HEK293 (cell line): ENCODE measurements around the gene DEFB128.

Experiments used
- CTCF ChIA-PET: fragments of 350-600 bp; formaldehyde crosslinking; extraction: SDS; loops from one replicate; lab custom pipeline; 2021; ENCODE audit warnings: antibody characterized with exemption; lab: Yijun Ruan, JAX
- POLR2A ChIA-PET: fragments of 300-600 bp; formaldehyde crosslinking; extraction: SDS; loops from one replicate; lab custom pipeline; 2020; ENCODE audit warnings: antibody characterized with exemption, inconsistent platforms; lab: Yijun Ruan, JAX
- H3K27ac ChIP-seq: fragments of 200-500 bp; sonication (Bioruptor generic); 2 replicates; pipeline ENCODE4 v1.5.1; 2014; ENCODE audit warnings: low read depth, low read length, control low read depth, inconsistent platforms; ENCODE audit errors: extremely low read depth
- H3K36me3 ChIP-seq, 2 experiments: fragments of 200-500 bp in 1 of 2; sonication (Bioruptor generic) in 1 of 2; 1 replicate in 1 of 2; 2 replicates in 1 of 2; pipeline ENCODE4 v1.5.1; 2014 to 2017; ENCODE audit warnings: inconsistent platforms in 2 of 2, low read length in 2 of 2; ENCODE audit not compliant: control insufficient read depth in 2 of 2, insufficient read depth in 1 of 2
- H3K4me1 ChIP-seq: fragments of 200-500 bp; sonication (Bioruptor generic); 2 replicates; pipeline ENCODE4 v1.5.1; 2014; ENCODE audit warnings: mild to moderate bottlenecking, low read length, inconsistent platforms; ENCODE audit not compliant: control insufficient read depth, insufficient read depth
- H3K4me3 ChIP-seq: 2 replicates; pipeline ENCODE4 v1.5.1; 2011; ENCODE audit warnings: low read depth, mild to moderate bottlenecking, control low read depth, low read length, moderate library complexity
- H3K9me3 ChIP-seq: fragments of 200-500 bp; sonication (Bioruptor generic); 2 replicates; pipeline ENCODE4 v1.5.1; 2014; ENCODE audit warnings: low read depth, low read length, inconsistent platforms; ENCODE audit not compliant: control insufficient read depth, insufficient read depth
- GFI1B ChIP-seq: fragments of 450-650 bp; formaldehyde crosslinking; IDR thresholded peaks from 2 replicates; pipeline ENCODE4 v1.5.1; 2016; ENCODE audit warnings: missing biosample characterization, missing genetic modification characterization
- HOXC10 ChIP-seq: sonication (generic); formaldehyde crosslinking; IDR thresholded peaks from 2 replicates; pipeline ENCODE4 v1.8.1; 2023; ENCODE audit warnings: mild to moderate bottlenecking, missing genetic modification reagents
- KLF8 ChIP-seq: fragments of 450-650 bp; formaldehyde crosslinking; IDR thresholded peaks from 2 replicates; pipeline ENCODE4 v1.5.1; 2016; ENCODE audit warnings: missing biosample characterization, missing genetic modification characterization
- SP2 ChIP-seq: fragments of 450-650 bp; formaldehyde crosslinking; IDR thresholded peaks from 2 replicates; pipeline ENCODE4 v1.5.1; 2016; ENCODE audit warnings: missing biosample characterization, missing genetic modification characterization
- YY1 ChIP-seq: fragments of 450-650 bp; formaldehyde crosslinking; IDR thresholded peaks from 2 replicates; pipeline ENCODE4 v1.5.1; 2018; ENCODE audit warnings: missing biosample characterization, missing genetic modification characterization
- ZFP69B ChIP-seq: fragments of 450-650 bp; formaldehyde crosslinking; IDR thresholded peaks from 2 replicates; pipeline ENCODE4 v1.5.1; 2016; ENCODE audit warnings: missing biosample characterization, missing genetic modification characterization
- ZNF112 ChIP-seq: fragments of 450-650 bp; formaldehyde crosslinking; IDR thresholded peaks from 2 replicates; pipeline ENCODE4 v1.5.0; 2017; ENCODE audit warnings: missing biosample characterization, missing genetic modification characterization
- ZNF121 ChIP-seq: fragments of 450-650 bp; formaldehyde crosslinking; IDR thresholded peaks from 2 replicates; pipeline ENCODE4 v1.5.1; 2016; ENCODE audit warnings: missing biosample characterization, missing genetic modification characterization
- ZNF133 ChIP-seq: fragments of 450-650 bp; formaldehyde crosslinking; IDR thresholded peaks from 2 replicates; pipeline ENCODE4 v1.5.1; 2016; ENCODE audit warnings: missing biosample characterization, missing genetic modification characterization
- ZNF366 ChIP-seq: fragments of 450-650 bp; formaldehyde crosslinking; conservative IDR thresholded peaks from 2 replicates; pipeline ENCODE4 v1.5.1; 2016; ENCODE audit warnings: missing biosample characterization, missing genetic modification characterization
- ZNF37A ChIP-seq: fragments of 450-650 bp; IDR thresholded peaks from 2 replicates; pipeline ENCODE4 v1.5.1; 2018; ENCODE audit warnings: missing biosample characterization, missing genetic modification characterization
- ZNF514 ChIP-seq: fragments of 450-650 bp; formaldehyde crosslinking; IDR thresholded peaks from 2 replicates; pipeline ENCODE4 v1.5.1; 2016; ENCODE audit warnings: missing biosample characterization, missing genetic modification characterization
- ZNF549 ChIP-seq: fragments of 450-650 bp; IDR thresholded peaks from 2 replicates; pipeline ENCODE4 v1.5.1; 2018; ENCODE audit warnings: missing biosample characterization, missing genetic modification characterization, mild to moderate bottlenecking, inconsistent platforms, moderate library complexity
- ZNF596 ChIP-seq: fragments of 450-650 bp; IDR thresholded peaks from 2 replicates; pipeline ENCODE4 v1.5.0; 2018; ENCODE audit warnings: missing biosample characterization, mild to moderate bottlenecking, missing genetic modification characterization, moderate library complexity
- ZNF654 ChIP-seq: fragments of 450-650 bp; formaldehyde crosslinking; IDR thresholded peaks from 2 replicates; pipeline ENCODE4 v1.5.1; 2016; ENCODE audit warnings: low read depth, missing biosample characterization, missing genetic modification characterization
- ZNF707 ChIP-seq: fragments of 450-650 bp; formaldehyde crosslinking; IDR thresholded peaks from 2 replicates; pipeline ENCODE4 v1.5.1; 2016; ENCODE audit warnings: missing biosample characterization, missing genetic modification characterization
- TF ChIP-seq, protein P1 (sequence below): fragments of 450-650 bp; formaldehyde crosslinking; IDR thresholded peaks from 2 replicates; pipeline ENCODE4 v1.5.1; 2017; ENCODE audit warnings: missing biosample characterization, mild to moderate bottlenecking, missing genetic modification characterization, moderate library complexity
- TF ChIP-seq, protein P2 (sequence below): fragments of 450-650 bp; formaldehyde crosslinking; conservative IDR thresholded peaks from 2 replicates; pipeline ENCODE4 v1.5.1; 2016; ENCODE audit warnings: low read depth, missing biosample characterization, missing genetic modification characterization
- TF ChIP-seq, protein P3 (sequence below): fragments of 450-650 bp; formaldehyde crosslinking; IDR thresholded peaks from 2 replicates; pipeline ENCODE4 v1.5.1; 2016; ENCODE audit warnings: missing biosample characterization, missing genetic modification characterization
- TF ChIP-seq, protein P4 (sequence below): fragments of 450-650 bp; formaldehyde crosslinking; optimal IDR thresholded peaks from 2 replicates; pipeline ENCODE3; 2016; ENCODE audit warnings: missing biosample characterization, mild to moderate bottlenecking, missing genetic modification characterization

Gene DEFB128

DNA sequence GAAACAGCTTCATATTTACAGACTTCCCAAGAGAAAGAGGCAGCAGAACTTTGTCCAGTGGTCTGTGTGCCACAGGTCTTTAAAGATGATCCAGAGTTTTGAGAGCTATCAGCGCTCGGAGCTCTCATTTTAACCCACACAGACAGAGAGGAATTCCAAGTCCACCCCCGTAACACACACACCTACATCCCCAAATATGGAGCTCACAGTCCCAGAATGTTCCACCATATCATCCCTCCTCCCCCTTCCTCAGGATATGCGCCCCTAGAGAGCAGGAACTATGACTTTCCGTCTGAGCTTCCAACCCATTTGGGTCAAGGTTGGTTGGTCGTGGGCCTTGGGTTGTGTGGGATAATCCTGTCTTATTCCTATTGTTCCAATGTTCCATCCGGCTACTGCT, at the start of gene DEFB128:
Gene DEFB128 (minus strand): TSS at position 101 of the 400 bp plus-strand sequence. CDS start 88 bp downstream, at position 13.
- Histone ChIP-seq H3K36me3 (no peaks in the 10 kb centered on the region), H3K27ac (no peak within 1 kb of the TSS)
- TF ChIP-seq ZNF514 (tag by site-specific recombination) (no peak), YY1 (tag by site-specific recombination) (no peak), ZNF654 (no peak), HOXC10 (CRISPR knock-in tag) (no peak), ZNF366 (tag by site-specific recombination) (no peak), KLF8 (tag by site-specific recombination) (no peak), ZNF549 (no peak)
- TF ChIP-seq, protein P1, sequence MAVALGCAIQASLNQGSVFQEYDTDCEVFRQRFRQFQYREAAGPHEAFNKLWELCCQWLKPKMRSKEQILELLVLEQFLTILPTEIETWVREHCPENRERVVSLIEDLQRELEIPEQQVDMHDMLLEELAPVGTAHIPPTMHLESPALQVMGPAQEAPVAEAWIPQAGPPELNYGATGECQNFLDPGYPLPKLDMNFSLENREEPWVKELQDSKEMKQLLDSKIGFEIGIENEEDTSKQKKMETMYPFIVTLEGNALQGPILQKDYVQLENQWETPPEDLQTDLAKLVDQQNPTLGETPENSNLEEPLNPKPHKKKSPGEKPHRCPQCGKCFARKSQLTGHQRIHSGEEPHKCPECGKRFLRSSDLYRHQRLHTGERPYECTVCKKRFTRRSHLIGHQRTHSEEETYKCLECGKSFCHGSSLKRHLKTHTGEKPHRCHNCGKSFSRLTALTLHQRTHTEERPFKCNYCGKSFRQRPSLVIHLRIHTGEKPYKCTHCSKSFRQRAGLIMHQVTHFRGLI: no peak
- TF ChIP-seq, protein P2, sequence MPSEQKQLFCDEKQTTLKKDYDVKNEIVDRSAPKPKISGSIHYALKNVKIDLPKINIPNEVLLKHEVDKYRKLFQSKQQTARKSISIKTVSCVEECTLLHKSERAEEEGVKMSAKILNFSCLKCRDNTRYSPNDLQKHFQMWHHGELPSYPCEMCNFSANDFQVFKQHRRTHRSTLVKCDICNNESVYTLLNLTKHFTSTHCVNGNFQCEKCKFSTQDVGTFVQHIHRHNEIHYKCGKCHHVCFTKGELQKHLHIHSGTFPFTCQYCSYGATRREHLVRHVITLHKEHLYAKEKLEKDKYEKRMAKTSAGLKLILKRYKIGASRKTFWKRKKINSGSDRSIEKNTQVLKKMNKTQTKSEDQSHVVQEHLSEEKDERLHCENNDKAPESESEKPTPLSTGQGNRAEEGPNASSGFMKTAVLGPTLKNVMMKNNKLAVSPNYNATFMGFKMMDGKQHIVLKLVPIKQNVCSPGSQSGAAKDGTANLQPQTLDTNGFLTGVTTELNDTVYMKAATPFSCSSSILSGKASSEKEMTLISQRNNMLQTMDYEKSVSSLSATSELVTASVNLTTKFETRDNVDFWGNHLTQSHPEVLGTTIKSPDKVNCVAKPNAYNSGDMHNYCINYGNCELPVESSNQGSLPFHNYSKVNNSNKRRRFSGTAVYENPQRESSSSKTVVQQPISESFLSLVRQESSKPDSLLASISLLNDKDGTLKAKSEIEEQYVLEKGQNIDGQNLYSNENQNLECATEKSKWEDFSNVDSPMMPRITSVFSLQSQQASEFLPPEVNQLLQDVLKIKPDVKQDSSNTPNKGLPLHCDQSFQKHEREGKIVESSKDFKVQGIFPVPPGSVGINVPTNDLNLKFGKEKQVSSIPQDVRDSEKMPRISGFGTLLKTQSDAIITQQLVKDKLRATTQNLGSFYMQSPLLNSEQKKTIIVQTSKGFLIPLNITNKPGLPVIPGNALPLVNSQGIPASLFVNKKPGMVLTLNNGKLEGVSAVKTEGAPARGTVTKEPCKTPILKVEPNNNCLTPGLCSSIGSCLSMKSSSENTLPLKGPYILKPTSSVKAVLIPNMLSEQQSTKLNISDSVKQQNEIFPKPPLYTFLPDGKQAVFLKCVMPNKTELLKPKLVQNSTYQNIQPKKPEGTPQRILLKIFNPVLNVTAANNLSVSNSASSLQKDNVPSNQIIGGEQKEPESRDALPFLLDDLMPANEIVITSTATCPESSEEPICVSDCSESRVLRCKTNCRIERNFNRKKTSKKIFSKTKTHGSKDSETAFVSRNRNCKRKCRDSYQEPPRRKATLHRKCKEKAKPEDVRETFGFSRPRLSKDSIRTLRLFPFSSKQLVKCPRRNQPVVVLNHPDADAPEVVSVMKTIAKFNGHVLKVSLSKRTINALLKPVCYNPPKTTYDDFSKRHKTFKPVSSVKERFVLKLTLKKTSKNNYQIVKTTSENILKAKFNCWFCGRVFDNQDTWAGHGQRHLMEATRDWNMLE (tag by site-specific recombination): no peak
- TF ChIP-seq, all 188 proteins: peak for 0
- ChIA-PET CTCF (interaction anchor here (0.6 kb wide), 2 partner anchors 13 to 409 kb away, joined by 3 to 4 read pairs; no protein-coding TSS in a partner anchor), POLR2A (no interaction called here)
- H3K4me3 ChIP-seq: no peak within 1 kb of the TSS
- no peaks in the 10 kb centered on the region for H3K9me3 ChIP-seq
- H3K4me1 ChIP-seq: no peaks in the 10 kb centered on the region

DNA sequence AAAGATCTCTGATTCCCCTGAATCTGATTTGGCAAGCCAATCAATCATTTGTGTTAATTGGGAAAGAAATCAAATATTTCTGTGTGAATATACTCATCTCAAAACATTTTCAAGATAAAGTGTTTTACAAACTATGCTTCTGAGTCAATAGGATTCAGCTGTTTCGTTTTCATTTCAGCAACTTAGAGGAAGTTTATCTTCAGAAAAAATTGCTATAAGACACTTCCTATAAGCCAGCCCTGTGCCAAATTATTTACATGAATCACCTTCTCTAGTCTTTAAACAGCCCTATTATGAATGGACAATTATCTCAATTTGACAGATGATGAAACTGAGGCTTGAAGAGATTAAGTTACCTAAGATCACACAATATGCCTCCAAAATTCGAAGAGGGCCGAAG, 48.4 kb upstream of the DEFB128 start:
- Histone ChIP-seq H3K4me3 (no peak overlapping the region), H3K36me3 (no peaks in the 10 kb centered on the region), H3K9me3 (no peaks in the 10 kb centered on the region), H3K27ac (no peak overlapping the region), H3K4me1 (no peaks in the 10 kb centered on the region)
- POLR2A ChIA-PET: no interaction called here
- TF ChIP-seq, protein P3, sequence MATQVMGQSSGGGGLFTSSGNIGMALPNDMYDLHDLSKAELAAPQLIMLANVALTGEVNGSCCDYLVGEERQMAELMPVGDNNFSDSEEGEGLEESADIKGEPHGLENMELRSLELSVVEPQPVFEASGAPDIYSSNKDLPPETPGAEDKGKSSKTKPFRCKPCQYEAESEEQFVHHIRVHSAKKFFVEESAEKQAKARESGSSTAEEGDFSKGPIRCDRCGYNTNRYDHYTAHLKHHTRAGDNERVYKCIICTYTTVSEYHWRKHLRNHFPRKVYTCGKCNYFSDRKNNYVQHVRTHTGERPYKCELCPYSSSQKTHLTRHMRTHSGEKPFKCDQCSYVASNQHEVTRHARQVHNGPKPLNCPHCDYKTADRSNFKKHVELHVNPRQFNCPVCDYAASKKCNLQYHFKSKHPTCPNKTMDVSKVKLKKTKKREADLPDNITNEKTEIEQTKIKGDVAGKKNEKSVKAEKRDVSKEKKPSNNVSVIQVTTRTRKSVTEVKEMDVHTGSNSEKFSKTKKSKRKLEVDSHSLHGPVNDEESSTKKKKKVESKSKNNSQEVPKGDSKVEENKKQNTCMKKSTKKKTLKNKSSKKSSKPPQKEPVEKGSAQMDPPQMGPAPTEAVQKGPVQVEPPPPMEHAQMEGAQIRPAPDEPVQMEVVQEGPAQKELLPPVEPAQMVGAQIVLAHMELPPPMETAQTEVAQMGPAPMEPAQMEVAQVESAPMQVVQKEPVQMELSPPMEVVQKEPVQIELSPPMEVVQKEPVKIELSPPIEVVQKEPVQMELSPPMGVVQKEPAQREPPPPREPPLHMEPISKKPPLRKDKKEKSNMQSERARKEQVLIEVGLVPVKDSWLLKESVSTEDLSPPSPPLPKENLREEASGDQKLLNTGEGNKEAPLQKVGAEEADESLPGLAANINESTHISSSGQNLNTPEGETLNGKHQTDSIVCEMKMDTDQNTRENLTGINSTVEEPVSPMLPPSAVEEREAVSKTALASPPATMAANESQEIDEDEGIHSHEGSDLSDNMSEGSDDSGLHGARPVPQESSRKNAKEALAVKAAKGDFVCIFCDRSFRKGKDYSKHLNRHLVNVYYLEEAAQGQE: no peak
- TF ChIP-seq ZNF112: no peak
- TF ChIP-seq ZNF549: no peak
- no peak for TF ChIP-seq ZNF133
- no peak for TF ChIP-seq ZNF121
- TF ChIP-seq ZNF37A (tag by site-specific recombination): no peak
- TF ChIP-seq, protein P4, sequence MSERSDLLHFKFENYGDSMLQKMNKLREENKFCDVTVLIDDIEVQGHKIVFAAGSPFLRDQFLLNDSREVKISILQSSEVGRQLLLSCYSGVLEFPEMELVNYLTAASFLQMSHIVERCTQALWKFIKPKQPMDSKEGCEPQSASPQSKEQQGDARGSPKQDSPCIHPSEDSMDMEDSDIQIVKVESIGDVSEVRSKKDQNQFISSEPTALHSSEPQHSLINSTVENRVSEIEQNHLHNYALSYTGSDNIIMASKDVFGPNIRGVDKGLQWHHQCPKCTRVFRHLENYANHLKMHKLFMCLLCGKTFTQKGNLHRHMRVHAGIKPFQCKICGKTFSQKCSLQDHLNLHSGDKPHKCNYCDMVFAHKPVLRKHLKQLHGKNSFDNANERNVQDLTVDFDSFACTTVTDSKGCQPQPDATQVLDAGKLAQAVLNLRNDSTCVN (tag by site-specific recombination): no peak
- TF ChIP-seq SP2: no peak
- TF ChIP-seq ZFP69B (tag by site-specific recombination): no peak
- no peak for TF ChIP-seq GFI1B (tag by site-specific recombination)
- TF ChIP-seq ZNF707: no peak
- TF ChIP-seq ZNF596 (tag by site-specific recombination): no peak
- CTCF ChIA-PET: interaction anchor here (1.6 to 2.7 kb wide), 3 partner anchors 10 to 93 kb away, joined by 4 to 7 read pairs (median 5); partner anchors contain the start of gene DEFB129
